Adrenal gland (tissue), 12 donors: Measurements from ENCODE around the gene CYP24A1. TPM values are rescaled to one million over a fixed set of nuclear protein-coding genes. Genes with fewer than 3 reads are reported as not detected.
"Not testable (repeated sequence)": the region's sequence is repeated elsewhere in the genome, so short reads cannot be mapped to it uniquely, and the experiment has no call there.

Source experiments
- DNase-seq, 7 donors: peaks; one replicate each; pipeline ENCODE4 v3.0.0-alpha.2; 2019 to 2020
- H3K27ac ChIP-seq, 5 donors: fragments of 200-600 bp; sonication (generic) in 4 of 5; 1 replicate in 3 of 5; 2 replicates in 2 of 5; pipeline versions ENCODE4 v1.5.1 to v1.8.0; 2016 to 2020; ENCODE audit warnings: mild to moderate bottlenecking in 1 of 5
- H3K27me3 ChIP-seq: fragments of 200-600 bp; 2 replicates; pipeline ENCODE4 v1.8.0; 2021
- H3K36me3 ChIP-seq, 2 donors: fragments of 200-600 bp; replicated peaks in 1 of 2; 1 replicate in 1 of 2; 2 replicates in 1 of 2; pipeline versions ENCODE4 v1.5.1 to v1.8.0; 2018 to 2022
- H3K4me1 ChIP-seq, 2 donors: fragments of 200-600 bp; replicated peaks in 1 of 2; 1 replicate in 1 of 2; 2 replicates in 1 of 2; pipeline versions ENCODE4 v1.5.1 to v1.8.0; 2018 to 2021
- H3K4me3 ChIP-seq, 4 donors: fragments of 200-600 bp; sonication (generic) in 3 of 4; one replicate each; pipeline ENCODE4 v1.5.1; 2016 to 2018
- H3K9me3 ChIP-seq, 3 donors: fragments of 200-600 bp; sonication (generic) in 1 of 3; replicated peaks in 1 of 3; 1 replicate in 2 of 3; 2 replicates in 1 of 3; pipeline versions ENCODE4 v1.5.1 to v1.8.0; 2016 to 2021
- CTCF ChIP-seq, 6 experiments: fragments of 450-650 bp in 4 of 6; fragments of 200-600 bp in 2 of 6; sonication (generic) in 1 of 6; IDR thresholded peaks; 1 replicate in 5 of 6; 2 replicates in 1 of 6; pipeline versions ENCODE4 v1.5.1 to v1.8.0; 2016 to 2021; ENCODE audit warnings: antibody characterized with exemption in 6 of 6, mild to moderate bottlenecking in 2 of 6, moderate library complexity in 1 of 6
- POLR2A ChIP-seq, 2 donors: fragments of 450-650 bp; IDR thresholded peaks; one replicate each; pipeline ENCODE4 v1.6.1; 2017; ENCODE audit warnings: antibody characterized with exemption in 2 of 2, mild to moderate bottlenecking in 2 of 2, moderate library complexity in 1 of 2
- WGBS, 4 donors: extraction: QIAGEN DNeasy Blood & Tissue Kit in 2 of 4; methylation state at CpG; one replicate each; pipeline versions ENCODE4 v1.1.5 to v1.1.7; 2013 to 2017; 5-methylcytosine and 5-hydroxymethylcytosine counted together
- intact Hi-C, 2 donors: fragments of 100-400 bp; cut with DNase I; formaldehyde crosslinking; loops; one replicate each; pipeline versions ENCODE4 v1.14.1 to v1.15.0; 2022 to 2023
- polyA plus RNA-seq, 3 donors: library from polyadenylated mRNA; stranded (reverse); fragments of 200-250 nt in 2 of 3; fragments of 350-450 nt in 1 of 3; fragmentation: Illumina TruSeq in 1 of 3; extraction: RNeasy Lipid Tissue Mini Kit (QIAGEN cat#74804) in 1 of 3; gene quantifications; one replicate each; pipeline ENCODE4 v1.2.3, GENCODE V29; 2013 to 2014
- total RNA-seq, 9 donors: library from RNA; depleted of rRNA in 4 of 9; stranded (reverse); fragments of >200 nt in 4 of 9; fragments of 120-200 nt in 1 of 9; fragmentation: NEBNext Ultra II Directional in 1 of 9; extraction: Animal tissue kit (Norgen Biotek cat#: 25700) in 1 of 9; gene quantifications; one replicate each; pipeline versions ENCODE4 v1.1.0 to v1.2.4, GENCODE V29; 2013 to 2023
- donor health status: healthy with polysubstance abuse.
- donor health status: Bipolar disorder and iron deficiency.
- donor health status: DM: yes; HTN: yes; CAD: no.
- donor health status: DM: no; HTN: no; CAD: no.
- donor health status: DM: no; HTN: no; CAD: no.
- donor health status: DM: yes; HTN: yes; CAD: no.

The CYP24A1 gene
- total and polyA plus RNA-seq, 12 donors = 0.09 TPM; not detected in 11

GRCh38 chr20:54126806-54127655, 46.8 kb downstream of the CYP24A1 start:
- Histone ChIP-seq H3K36me3 (no peaks in the 10 kb centered on the region), H3K4me3 (no peak overlapping the region), H3K9me3 (no peaks in the 10 kb centered on the region), H3K27ac (no peak overlapping the region), H3K27me3 (peaks cover 4% of the 10 kb centered on the region), H3K4me1 (no peaks in the 10 kb centered on the region)
- DNase-seq = no peak
- 61 to 89% (median 75%) methylated on average over 3 of the region's 3 CpGs for WGBS, 4 donors
- TF ChIP-seq CTCF (IDR thresholded peaks at IDR 0.05) (no peak), POLR2A (IDR thresholded peaks at IDR 0.05) (no peak)
- intact Hi-C loops = no loop called here

GRCh38 chr20:54126328-54126727, 47.5 kb downstream of the CYP24A1 start:
- DNase-seq, intact Hi-C loops, H3K4me1 ChIP-seq, H3K27me3 ChIP-seq, H3K27ac ChIP-seq, H3K36me3 ChIP-seq, H3K9me3 ChIP-seq, H3K4me3 ChIP-seq: not testable (repeated sequence)
- 88 to 97% (median 92%) methylated on average over 12 of the region's 12 CpGs for WGBS, 4 donors

- H3K27me3 ChIP-seq = peaks cover 4% of the 10 kb centered on the region
- peak; percentile 16 to 81 (median 53) for DNase-seq
Measured at GRCh38 chr20:54123587-54124180, 50.1 kb downstream of the CYP24A1 start.

GRCh38 chr20:54122681-54123586, 50.9 kb downstream of the CYP24A1 start:
- Histone ChIP-seq H3K27me3 (peaks cover 4% of the 10 kb centered on the region), H3K27ac (peak overlapping the region in 2 of 5 donors; percentile 27 to 35), H3K4me1 (no peaks in the 10 kb centered on the region), H3K36me3 (no peaks in the 10 kb centered on the region), H3K9me3 (no peaks in the 10 kb centered on the region), H3K4me3 (no peak overlapping the region)
- TF ChIP-seq CTCF (IDR thresholded peaks at IDR 0.05) = no peak
- no peak for TF ChIP-seq POLR2A (IDR thresholded peaks at IDR 0.05)
- DNase-seq = no peak
- intact Hi-C loops = no loop called here
- 87 to 93% (median 91%) methylated on average over 10 of the region's 10 CpGs for WGBS, 4 donors

More at GRCh38 chr20:54123587-54124180, 50.1 kb downstream of the CYP24A1 start:
- H3K36me3 ChIP-seq = no peaks in the 10 kb centered on the region
- H3K4me1 ChIP-seq = no peaks in the 10 kb centered on the region
- peak overlapping the region in 1 of 5 donors; percentile 35 for H3K27ac ChIP-seq
- no peak overlapping the region for H3K4me3 ChIP-seq
- TF ChIP-seq POLR2A (IDR thresholded peaks at IDR 0.05) = no peak
- no peak for TF ChIP-seq CTCF (IDR thresholded peaks at IDR 0.05)
- 55 to 63% (median 58%) methylated on average over 8 to 11 of the region's 11 CpGs for WGBS, 4 donors
- intact Hi-C loops = no loop called here
- H3K9me3 ChIP-seq = no peaks in the 10 kb centered on the region
